ENCODE results near the gene SH3RF3.
"Not testable (repeated sequence)": the region's sequence is repeated elsewhere in the genome, so short reads cannot be mapped to it uniquely, and the experiment has no call there.

GRCh38 chr2:109162367-109162766 is 33.4 kb downstream of the SH3RF3 start:
- not testable (repeated sequence) for TF ChIP-seq CTCF, POLR2A (IDR thresholded peaks at IDR 0.05)

Data from adrenal gland (tissue), 5 donors.